Activated CD4-positive, alpha-beta memory T cell treated with anti-CD3 and anti-CD28 coated beads for 36 hours (primary cell): ENCODE results near the gene E2F8. TPM values are rescaled to one million over a fixed set of nuclear protein-coding genes. Genes with fewer than 3 reads are reported as not detected.

Experiments
- CTCF ChIA-PET: fragments of 350-600 bp; sonication (Branson Sonifier 250); formaldehyde crosslinking; loops from one replicate; lab custom pipeline; 2021; ENCODE audit warnings: antibody characterized with exemption, inconsistent platforms; lab: Charles Lee
- POLR2A ChIA-PET: fragments of 350-600 bp; sonication (Branson Sonifier 250); formaldehyde crosslinking; loops from one replicate; lab custom pipeline; 2021; ENCODE audit warnings: antibody characterized with exemption; lab: Charles Lee
- DNase-seq: peaks from one replicate; pipeline ENCODE4 v3.0.0-alpha.2; 2020
- H3K27ac Mint-ChIP-seq: one replicate; pipeline ENCODE4 v1.8.0; 2021; ENCODE audit warnings: mixed read lengths
- H3K27me3 Mint-ChIP-seq: one replicate; pipeline ENCODE4 v1.8.0; 2021; ENCODE audit warnings: mixed read lengths
- H3K36me3 Mint-ChIP-seq: one replicate; pipeline ENCODE4 v1.8.0; 2021; ENCODE audit warnings: mixed read lengths
- H3K4me1 Mint-ChIP-seq: one replicate; pipeline ENCODE4 v1.8.0; 2021; ENCODE audit warnings: low read depth, mixed read lengths
- H3K4me3 Mint-ChIP-seq: one replicate; pipeline ENCODE4 v1.8.0; 2021; ENCODE audit warnings: mild to moderate bottlenecking, mixed read lengths
- H3K9me3 Mint-ChIP-seq: one replicate; pipeline ENCODE4 v1.8.0; 2021; ENCODE audit warnings: mixed read lengths
- intact Hi-C: fragments of 100-400 bp; cut with micrococcal nuclease; formaldehyde crosslinking; loops from one replicate; pipeline ENCODE4 v1.15.1; 2023
- total RNA-seq, 2 experiments: library from RNA; stranded (reverse); gene quantifications; one replicate each; pipeline ENCODE4 v1.2.3, GENCODE V29; 2021

The E2F8 gene
- total RNA-seq, 2 experiments from 2014 or later = 16.0 to 16.5 TPM

DNA sequence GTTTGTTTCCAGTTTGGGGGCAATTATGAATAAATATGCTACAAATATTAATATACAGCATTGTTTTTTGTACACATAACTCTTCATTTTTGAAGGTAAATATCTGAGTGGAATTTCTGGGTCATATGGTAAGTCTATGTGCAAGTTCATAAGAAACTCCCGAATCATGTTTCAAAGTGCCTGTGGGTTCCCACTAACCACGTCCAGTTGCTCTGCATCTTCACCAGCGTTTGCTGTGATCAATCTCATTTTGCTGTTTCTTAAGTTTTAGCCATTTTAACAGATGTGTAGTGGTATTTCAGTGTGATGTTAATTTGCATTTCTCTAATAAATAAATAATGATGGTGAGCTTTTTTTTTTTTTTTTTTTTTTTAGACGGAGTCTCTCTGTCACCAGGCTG is 24.7 kb downstream of the E2F8 start:
- intact Hi-C loops = no loop called here
- Mint-ChIP-seq H3K4me3 (no peak overlapping the region), H3K4me1 (no peaks in the 10 kb centered on the region), H3K27me3 (peaks cover 13% of the 10 kb centered on the region), H3K9me3 (no peaks in the 10 kb centered on the region), H3K36me3 (no peaks in the 10 kb centered on the region), H3K27ac (no peak overlapping the region)
- ChIA-PET POLR2A (no interaction called here), CTCF (interaction anchor here (1.3 kb wide), 1 partner anchor 44 kb away, joined by 3 read pairs; no protein-coding TSS in a partner anchor)
- DNase-seq = no peak

DNA sequence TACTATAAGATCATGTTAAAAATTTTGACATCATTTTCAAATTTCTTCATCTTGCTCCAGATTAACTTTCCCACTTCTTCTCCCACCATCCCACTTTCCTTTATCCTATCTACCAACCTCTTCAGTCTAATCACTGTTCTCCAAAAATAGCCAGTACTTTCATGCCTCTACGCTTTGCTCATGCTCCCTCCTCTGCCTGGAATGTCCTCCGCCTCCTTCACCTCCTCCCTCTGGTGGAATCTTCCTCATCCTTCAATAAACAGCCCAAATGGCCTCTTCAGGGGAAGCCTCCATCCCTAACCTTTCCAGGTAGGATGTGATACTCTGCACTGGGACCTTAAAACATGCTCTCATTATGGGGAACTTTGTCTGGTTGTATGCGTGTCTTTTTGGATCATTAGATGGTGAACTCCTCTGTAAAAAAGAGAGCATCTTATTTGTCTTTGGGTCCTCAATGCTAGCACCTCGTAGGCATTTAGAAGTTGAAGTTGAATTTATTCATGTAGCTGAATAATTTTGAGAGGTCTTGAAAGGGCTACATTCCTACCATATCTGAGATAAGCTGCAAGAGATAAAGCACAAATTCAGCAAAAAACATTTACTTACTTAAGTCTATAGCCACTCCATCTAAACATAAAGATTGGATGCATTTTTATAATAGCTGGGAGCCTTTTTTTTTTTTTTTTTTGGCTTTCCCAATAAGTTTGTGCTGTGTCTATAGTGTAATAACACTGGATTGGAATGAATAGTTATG is 31.0 kb downstream of the E2F8 start:
- no peaks in the 10 kb centered on the region for H3K9me3 Mint-ChIP-seq
- H3K36me3 Mint-ChIP-seq = no peaks in the 10 kb centered on the region
- H3K27ac Mint-ChIP-seq = no peak overlapping the region
- intact Hi-C loops = no loop called here
- no peak overlapping the region for H3K4me3 Mint-ChIP-seq
- ChIA-PET POLR2A (no interaction called here), CTCF (interaction anchor here (0.6 kb wide), 2 partner anchors 702 to 1542 kb away, joined by 3 to 5 read pairs; no protein-coding TSS in a partner anchor)
- H3K27me3 Mint-ChIP-seq = peaks cover 21% of the 10 kb centered on the region
- no peaks in the 10 kb centered on the region for H3K4me1 Mint-ChIP-seq
- no peak for DNase-seq

DNA sequence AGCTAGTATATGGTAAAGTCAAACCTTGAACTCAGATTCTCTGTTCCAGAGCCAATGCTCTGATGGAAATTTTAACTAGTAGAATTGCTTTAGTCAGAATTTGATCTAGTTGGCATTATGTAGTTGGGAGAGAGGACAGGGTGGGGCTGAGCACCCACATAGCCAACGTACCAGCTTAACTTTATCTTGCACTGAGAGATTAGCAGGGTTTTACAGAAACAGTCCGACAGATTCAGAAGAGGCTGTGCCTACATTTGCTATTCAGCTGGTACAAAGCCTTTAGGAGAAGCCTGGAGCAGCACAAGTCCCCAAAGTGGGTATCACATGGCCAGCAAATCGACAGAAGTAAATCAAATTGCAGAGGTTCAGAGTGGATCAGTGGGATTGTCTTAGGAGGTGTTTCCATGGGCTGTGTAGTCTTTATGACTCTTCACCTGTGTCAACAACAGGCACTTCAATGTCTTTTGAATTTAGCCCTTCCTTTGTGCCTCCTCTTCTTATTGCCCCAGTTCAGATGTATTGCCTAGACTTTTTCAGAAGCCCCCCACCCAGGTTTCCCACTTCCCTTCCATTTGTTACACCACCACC is 31.7 kb downstream of the E2F8 start:
- no peak for DNase-seq
- peaks cover 21% of the 10 kb centered on the region for H3K27me3 Mint-ChIP-seq
- no peak overlapping the region for H3K27ac Mint-ChIP-seq
- intact Hi-C loops = no loop called here
- H3K4me1 Mint-ChIP-seq = no peaks in the 10 kb centered on the region
- ChIA-PET POLR2A (no interaction called here), CTCF (no interaction called here)
- H3K36me3 Mint-ChIP-seq = no peaks in the 10 kb centered on the region
- no peaks in the 10 kb centered on the region for H3K9me3 Mint-ChIP-seq
- no peak overlapping the region for H3K4me3 Mint-ChIP-seq

DNA sequence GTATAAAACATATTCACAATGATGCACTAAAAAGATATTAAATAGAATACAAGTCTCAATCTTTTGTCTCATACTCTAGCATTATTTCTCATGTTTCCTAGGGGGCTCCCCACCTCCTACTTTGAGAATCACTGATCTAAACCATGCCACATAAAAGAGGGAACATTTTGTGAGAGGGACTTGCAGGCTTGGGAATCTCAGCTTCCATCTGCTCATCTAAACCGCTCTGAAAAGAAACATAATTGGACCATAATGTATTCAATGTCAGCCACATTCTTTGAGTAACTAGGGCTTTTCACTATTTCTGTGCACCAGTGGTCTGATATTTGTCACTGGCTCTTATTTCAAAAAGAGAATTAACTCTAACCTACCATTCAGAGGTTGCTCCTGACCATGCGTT is 32.6 kb downstream of the E2F8 start:
- no peak for DNase-seq

DNA sequence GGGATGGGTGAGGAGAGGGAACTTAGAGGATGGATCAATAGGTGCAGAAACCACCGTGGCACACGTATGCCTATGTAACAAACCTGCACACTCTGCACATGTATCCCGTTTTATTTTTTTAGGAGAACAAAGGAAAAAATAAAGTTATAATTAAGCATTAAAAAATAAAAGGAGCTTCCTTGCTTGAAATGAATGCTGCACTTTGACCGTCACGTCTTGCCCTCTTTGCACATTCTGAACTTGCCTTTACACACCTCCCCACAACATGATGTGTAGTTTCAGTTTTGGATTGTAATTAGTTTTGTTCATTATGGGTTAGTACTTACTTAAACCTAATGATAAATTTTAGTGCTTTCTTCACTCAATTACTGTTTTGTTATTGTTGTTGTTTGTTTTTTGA is 35.9 kb downstream of the E2F8 start:
- H3K27me3 Mint-ChIP-seq = peaks cover 19% of the 10 kb centered on the region
- H3K36me3 Mint-ChIP-seq = no peaks in the 10 kb centered on the region
- no peak overlapping the region for H3K27ac Mint-ChIP-seq
- H3K4me3 Mint-ChIP-seq = no peak overlapping the region
- intact Hi-C loops = no loop called here
- H3K9me3 Mint-ChIP-seq = no peaks in the 10 kb centered on the region
- ChIA-PET CTCF (interaction anchor here (2.6 kb wide), 1 partner anchor 128 kb away, joined by 6 read pairs; no protein-coding TSS in a partner anchor), POLR2A (no interaction called here)
- H3K4me1 Mint-ChIP-seq = no peaks in the 10 kb centered on the region
- no peak for DNase-seq

More for the DNA sequence above, 32.6 kb downstream of the E2F8 start:
- H3K27me3 Mint-ChIP-seq = peaks cover 18% of the 10 kb centered on the region
- ChIA-PET CTCF (no interaction called here), POLR2A (no interaction called here)
- H3K27ac Mint-ChIP-seq = no peak overlapping the region
- no peak overlapping the region for H3K4me3 Mint-ChIP-seq
- intact Hi-C loops = no loop called here
- no peaks in the 10 kb centered on the region for H3K9me3 Mint-ChIP-seq
- H3K36me3 Mint-ChIP-seq = no peaks in the 10 kb centered on the region
- H3K4me1 Mint-ChIP-seq = no peaks in the 10 kb centered on the region

DNA sequence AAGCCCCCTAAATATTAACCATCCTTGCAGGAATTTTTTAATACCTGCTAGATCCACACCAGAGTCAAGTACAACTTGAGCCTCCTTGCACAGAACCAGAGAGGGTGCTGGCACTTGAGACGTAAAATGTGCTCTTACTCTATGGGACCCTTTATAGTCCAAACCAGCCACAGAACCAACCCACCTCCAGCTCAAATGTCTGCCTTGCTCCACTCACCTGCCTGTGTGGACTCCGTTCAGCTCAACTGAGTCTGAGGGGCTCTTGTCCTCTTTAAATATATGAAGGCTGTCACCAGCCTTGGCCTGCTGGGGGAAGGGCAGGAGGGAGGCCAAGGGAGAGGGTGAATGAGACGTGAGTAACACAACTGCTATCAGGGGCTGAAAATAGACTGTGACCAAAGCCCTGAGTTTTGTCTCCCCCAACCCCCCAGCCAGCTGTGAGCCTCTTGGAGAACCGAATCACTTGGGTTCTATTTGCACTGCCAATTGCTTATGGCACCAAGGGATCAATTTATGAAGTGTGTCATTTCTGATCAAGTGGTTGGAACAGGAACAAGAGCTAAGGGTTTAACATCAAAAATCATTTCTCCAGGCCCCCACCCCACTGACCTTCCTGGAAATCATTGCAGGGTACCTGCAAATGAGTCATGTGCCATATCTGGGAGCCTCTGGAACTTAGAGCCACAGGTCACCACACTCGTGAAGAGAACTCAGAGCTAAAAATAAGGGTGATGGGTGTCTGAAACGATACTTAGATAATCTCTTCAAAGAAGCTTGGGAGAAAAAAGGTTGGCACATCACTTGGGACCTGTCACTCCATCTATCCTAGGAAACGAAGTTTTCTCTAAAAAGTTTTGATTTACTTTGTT is 38.8 kb downstream of the E2F8 start, which contains the start of gene CSRP3:
Gene CSRP3, minus strand, starts transcription at position 247 of the 869 bp plus-strand sequence. CDS start 9,535 bp downstream, outside the sequence.
- Mint-ChIP-seq H3K9me3 (no peaks in the 10 kb centered on the region), H3K4me1 (no peaks in the 10 kb centered on the region), H3K27me3 (peaks cover 8% of the 10 kb centered on the region), H3K36me3 (no peaks in the 10 kb centered on the region), H3K4me3 (no peak within 1 kb of the TSS), H3K27ac (no peak within 1 kb of the TSS)
- intact Hi-C loops = no loop called here
- DNase-seq = no peak
- CTCF ChIA-PET = no interaction called here
- POLR2A ChIA-PET = no interaction called here

DNA sequence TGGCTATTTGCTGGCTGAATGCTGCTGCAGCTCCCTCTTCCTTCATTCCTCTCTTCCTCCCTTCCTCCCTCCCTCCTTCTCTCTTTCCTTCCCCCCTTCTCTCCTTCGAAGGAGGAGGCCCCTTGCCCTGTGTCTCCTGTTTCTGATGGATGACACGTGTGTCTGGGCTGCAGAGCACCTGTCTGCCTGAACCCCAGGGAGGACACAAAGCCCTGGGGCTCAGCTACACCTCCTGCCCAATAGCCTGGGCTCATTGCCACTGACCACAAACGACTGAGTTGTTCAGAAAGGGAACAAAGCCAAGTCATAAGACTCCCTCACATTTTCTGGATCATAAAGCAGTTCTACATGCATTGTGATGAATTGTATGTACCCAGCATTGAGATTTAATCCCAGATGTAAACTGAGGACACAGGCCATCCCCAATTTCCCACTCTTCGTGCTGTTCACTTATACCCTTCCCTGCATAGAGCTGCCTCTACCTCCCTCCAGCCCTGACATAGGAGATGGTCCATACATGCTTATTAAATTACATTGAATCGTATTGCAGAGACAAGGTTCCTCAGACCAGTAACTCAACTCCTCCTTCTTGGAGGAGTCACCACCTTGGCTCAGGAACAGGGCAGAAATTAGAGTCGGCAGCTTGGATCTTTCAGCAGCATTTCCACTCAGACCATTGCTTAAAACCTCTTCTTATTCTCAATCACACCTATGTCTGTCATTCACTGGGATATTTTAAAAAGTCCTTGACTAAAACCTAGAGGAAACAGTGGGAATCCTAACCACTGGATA is 40.1 kb downstream of the E2F8 start:
- intact Hi-C loops = no loop called here
- no peak overlapping the region for H3K4me3 Mint-ChIP-seq
- H3K36me3 Mint-ChIP-seq = no peaks in the 10 kb centered on the region
- ChIA-PET CTCF (no interaction called here), POLR2A (no interaction called here)
- no peaks in the 10 kb centered on the region for H3K9me3 Mint-ChIP-seq
- peaks cover 8% of the 10 kb centered on the region for H3K27me3 Mint-ChIP-seq
- H3K27ac Mint-ChIP-seq = no peak overlapping the region
- DNase-seq = no peak
- no peaks in the 10 kb centered on the region for H3K4me1 Mint-ChIP-seq

DNA sequence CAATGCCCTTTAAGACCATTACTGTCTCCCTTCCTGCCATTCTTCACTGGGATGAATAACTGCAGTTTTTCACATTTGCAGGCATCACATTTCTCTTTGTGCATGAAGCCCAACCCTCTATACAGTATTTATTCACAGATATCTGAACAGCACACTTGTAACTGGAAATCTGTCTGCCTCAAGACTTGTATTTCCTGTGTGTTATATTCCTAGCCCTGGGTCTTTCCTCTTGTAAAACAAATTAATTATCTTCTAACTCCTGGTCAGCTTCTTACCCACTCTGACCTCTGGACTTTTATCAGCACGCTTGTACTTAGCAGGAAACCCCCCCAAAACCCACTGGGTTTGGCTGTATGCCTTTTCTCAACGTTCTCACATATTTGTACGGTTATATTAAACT is 41.0 kb downstream of the E2F8 start:
- Mint-ChIP-seq H3K4me3 (no peak overlapping the region), H3K4me1 (no peaks in the 10 kb centered on the region), H3K9me3 (no peaks in the 10 kb centered on the region), H3K36me3 (no peaks in the 10 kb centered on the region), H3K27me3 (peaks cover 8% of the 10 kb centered on the region), H3K27ac (no peak overlapping the region)
- no peak for DNase-seq
- ChIA-PET POLR2A (no interaction called here), CTCF (no interaction called here)
- intact Hi-C loops = no loop called here

DNA sequence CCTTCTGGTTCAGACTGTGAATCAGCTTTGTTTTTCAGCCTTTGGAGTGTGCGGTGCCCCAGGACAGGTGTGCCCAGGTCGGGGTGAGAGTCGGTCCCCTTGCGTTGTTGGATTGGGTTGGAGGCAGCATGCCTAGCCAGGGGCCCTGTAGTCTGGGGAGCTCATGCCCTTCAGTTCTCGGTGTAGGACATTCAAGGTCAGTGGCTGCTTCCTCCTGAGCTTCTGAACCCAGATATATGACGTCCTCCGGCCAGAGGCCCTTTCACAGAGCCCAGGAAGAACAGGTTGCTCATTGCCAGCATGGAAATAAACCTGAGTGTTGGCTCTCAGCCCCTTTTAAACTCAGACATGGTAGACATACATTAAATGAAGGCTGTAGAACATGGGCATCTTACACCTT is 41.7 kb downstream of the E2F8 start:
- Mint-ChIP-seq H3K27ac (no peak overlapping the region), H3K27me3 (peaks cover 8% of the 10 kb centered on the region), H3K9me3 (no peaks in the 10 kb centered on the region), H3K4me1 (no peaks in the 10 kb centered on the region), H3K36me3 (no peaks in the 10 kb centered on the region), H3K4me3 (no peak overlapping the region)
- ChIA-PET POLR2A (no interaction called here), CTCF (no interaction called here)
- intact Hi-C loops = no loop called here
- DNase-seq = no peak

DNA sequence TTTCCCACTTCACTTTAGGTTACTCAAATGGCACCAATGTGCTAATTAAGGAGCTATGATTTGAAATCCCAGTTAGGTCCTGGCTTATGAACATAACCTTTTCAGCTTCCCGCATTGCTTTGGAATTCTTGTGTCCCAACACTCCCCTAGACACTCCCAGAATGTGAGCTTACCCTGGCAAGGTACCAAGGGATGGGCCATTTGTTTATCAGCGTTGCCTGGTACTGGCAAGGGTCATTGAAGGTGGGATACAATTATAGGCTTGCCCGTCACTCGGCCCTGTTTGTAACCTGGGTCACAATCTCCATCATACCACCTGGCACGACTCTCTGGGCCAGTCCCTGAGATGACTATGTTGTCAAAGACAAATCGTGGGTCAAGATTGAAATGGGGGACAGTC is 44.3 kb downstream of the E2F8 start:
- no peak overlapping the region for H3K27ac Mint-ChIP-seq
- H3K4me3 Mint-ChIP-seq = no peak overlapping the region
- no peaks in the 10 kb centered on the region for H3K36me3 Mint-ChIP-seq
- ChIA-PET CTCF (no interaction called here), POLR2A (no interaction called here)
- H3K9me3 Mint-ChIP-seq = no peaks in the 10 kb centered on the region
- DNase-seq = no peak
- peaks cover 8% of the 10 kb centered on the region for H3K27me3 Mint-ChIP-seq
- intact Hi-C loops = no loop called here
- no peaks in the 10 kb centered on the region for H3K4me1 Mint-ChIP-seq

DNA sequence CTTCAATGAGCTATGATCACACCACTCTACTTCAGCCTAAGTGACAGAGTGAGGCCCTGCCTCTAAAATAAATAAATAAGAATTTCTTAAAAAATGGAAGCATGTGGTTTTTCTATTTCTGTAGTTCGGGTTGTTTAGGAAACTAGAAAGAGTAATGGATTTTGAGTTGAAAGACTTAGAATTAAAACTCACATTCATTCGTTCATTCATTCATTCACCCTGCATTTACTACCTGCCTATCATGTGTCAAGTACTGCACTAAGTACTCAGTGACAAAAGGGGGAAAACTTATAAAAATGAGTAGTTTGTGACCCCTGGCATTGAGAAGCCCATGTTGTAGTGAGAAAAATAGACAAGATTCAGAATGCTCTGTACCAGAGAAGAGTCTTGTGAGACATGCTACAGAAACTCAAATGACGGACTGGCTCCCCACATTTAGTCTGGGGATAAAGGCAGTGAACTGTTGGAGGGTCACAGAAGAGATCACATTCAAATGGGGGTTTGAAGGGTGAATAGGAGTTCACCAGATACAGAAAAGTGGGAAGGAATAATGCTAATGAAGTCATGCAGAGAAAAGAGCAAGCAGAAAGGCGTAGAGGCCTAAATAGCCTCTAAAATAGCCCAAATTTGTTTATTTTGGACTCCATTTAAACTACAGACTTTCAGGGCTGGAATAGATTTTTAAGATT is 46.0 kb downstream of the E2F8 start:
- ChIA-PET POLR2A (no interaction called here), CTCF (no interaction called here)
- Mint-ChIP-seq H3K4me3 (no peak overlapping the region), H3K9me3 (no peaks in the 10 kb centered on the region), H3K36me3 (no peaks in the 10 kb centered on the region), H3K27me3 (no peaks in the 10 kb centered on the region), H3K27ac (no peak overlapping the region), H3K4me1 (no peaks in the 10 kb centered on the region)
- intact Hi-C loops = no loop called here
- DNase-seq = no peak
